GM23338 (cell line): Measurements from ENCODE around the gene CDH23.

Source experiments
- CREB1 ChIP-seq: fragments of 250-450 bp; sonication (Bioruptor Pico); IDR thresholded peaks from 2 replicates; pipeline ENCODE4 v1.5.0; 2020; ENCODE audit warnings: low read depth, mild to moderate bottlenecking, moderate library complexity
- EZH2 ChIP-seq: fragments of 200-600 bp; sonication (generic); IDR thresholded peaks from one replicate; pipeline ENCODE4 v1.8.0; 2017; ENCODE audit warnings: antibody characterized with exemption, mild to moderate bottlenecking, low read depth; ENCODE audit not compliant: unreplicated experiment
- EZH2phosphoT487 ChIP-seq: fragments of 200-600 bp; sonication (generic); IDR thresholded peaks from one replicate; pipeline ENCODE4 v1.8.1; 2018; ENCODE audit warnings: antibody characterized with exemption; ENCODE audit not compliant: unreplicated experiment
- JUNB ChIP-seq: IDR thresholded peaks from one replicate; pipeline ENCODE4 v1.6.1; 2016; ENCODE audit warnings: antibody characterized with exemption; ENCODE audit not compliant: unreplicated experiment
- POLR2AphosphoS5 ChIP-seq: IDR thresholded peaks from 2 replicates; pipeline ENCODE4 v1.6.1; 2016; ENCODE audit warnings: antibody characterized with exemption, low read depth
- ZNF114 ChIP-seq: fragments of 250-450 bp; sonication (Bioruptor Pico); IDR thresholded peaks from 2 replicates; pipeline ENCODE4 v1.5.0; 2020; ENCODE audit warnings: mild to moderate bottlenecking, moderate library complexity
- TF ChIP-seq, protein P1 (sequence below), 2 experiments: fragments of 200-600 bp in 1 of 2; sonication (generic) in 1 of 2; conservative IDR thresholded peaks; 2 replicates each; pipeline versions ENCODE4 v1.5.1 to v1.6.1; 2016 to 2017; ENCODE audit warnings: antibody characterized with exemption in 2 of 2, low read depth in 2 of 2, mild to moderate bottlenecking in 2 of 2, moderate library complexity in 1 of 2
- TF ChIP-seq, protein P2 (sequence below): IDR thresholded peaks from one replicate; pipeline ENCODE4 v1.6.1; 2018; ENCODE audit warnings: antibody characterized with exemption; ENCODE audit not compliant: unreplicated experiment
- TF ChIP-seq, protein P3 (sequence below): fragments of 250-450 bp; sonication (Bioruptor Pico); IDR thresholded peaks from 2 replicates; pipeline ENCODE4 v1.5.0; 2020; ENCODE audit warnings: mild to moderate bottlenecking, moderate library complexity
- TF ChIP-seq, protein P4 (sequence below): IDR thresholded peaks from 2 replicates; pipeline ENCODE4 v1.6.1; 2016; ENCODE audit warnings: antibody characterized with exemption

DNA sequence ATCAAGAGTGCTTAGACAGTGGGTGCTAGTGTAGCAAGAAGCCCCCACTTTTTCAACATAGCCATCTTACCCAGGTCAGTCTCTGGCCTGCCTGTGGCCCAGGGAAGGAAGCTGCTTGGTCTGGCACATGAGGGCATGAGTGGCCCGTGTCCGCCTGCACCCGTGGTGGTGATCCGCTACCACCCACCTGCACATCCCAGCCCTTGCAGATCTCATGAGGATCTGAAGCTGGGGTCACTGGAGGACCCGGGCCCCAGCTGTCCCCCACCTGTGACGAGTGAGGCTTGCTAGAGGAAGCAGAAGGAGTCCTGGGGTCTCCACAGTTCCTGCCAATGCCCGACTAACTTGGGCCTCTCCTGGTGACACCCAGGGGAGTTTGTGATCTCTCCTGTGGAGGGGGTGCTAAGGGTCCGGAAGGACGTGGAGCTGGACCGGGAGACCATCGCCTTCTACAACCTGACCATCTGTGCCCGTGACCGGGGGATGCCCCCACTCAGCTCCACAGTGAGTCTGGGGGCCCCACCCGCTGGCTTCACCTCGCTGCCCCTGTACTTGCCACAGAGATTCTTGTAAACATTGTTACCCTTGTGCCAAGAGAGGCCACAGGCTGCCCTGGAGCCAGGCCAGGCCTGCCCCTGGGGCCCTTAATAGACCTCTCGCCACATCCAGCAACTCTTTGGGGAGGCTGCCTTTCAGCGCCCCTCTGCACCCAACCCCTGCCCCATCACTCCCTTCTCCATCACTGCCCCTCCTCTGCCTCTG lies 387.4 kb downstream of the CDH23 start:
- TF ChIP-seq, protein P1, sequence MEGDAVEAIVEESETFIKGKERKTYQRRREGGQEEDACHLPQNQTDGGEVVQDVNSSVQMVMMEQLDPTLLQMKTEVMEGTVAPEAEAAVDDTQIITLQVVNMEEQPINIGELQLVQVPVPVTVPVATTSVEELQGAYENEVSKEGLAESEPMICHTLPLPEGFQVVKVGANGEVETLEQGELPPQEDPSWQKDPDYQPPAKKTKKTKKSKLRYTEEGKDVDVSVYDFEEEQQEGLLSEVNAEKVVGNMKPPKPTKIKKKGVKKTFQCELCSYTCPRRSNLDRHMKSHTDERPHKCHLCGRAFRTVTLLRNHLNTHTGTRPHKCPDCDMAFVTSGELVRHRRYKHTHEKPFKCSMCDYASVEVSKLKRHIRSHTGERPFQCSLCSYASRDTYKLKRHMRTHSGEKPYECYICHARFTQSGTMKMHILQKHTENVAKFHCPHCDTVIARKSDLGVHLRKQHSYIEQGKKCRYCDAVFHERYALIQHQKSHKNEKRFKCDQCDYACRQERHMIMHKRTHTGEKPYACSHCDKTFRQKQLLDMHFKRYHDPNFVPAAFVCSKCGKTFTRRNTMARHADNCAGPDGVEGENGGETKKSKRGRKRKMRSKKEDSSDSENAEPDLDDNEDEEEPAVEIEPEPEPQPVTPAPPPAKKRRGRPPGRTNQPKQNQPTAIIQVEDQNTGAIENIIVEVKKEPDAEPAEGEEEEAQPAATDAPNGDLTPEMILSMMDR (conservative IDR thresholded peaks at IDR 0.05; ENCODE audit: low read depth in 2 of 2), result no peak
- TF ChIP-seq JUNB (no peak), CREB1 (CRISPR knock-in tag) (no peak), EZH2phosphoT487 (no peak), EZH2 (no peak), POLR2AphosphoS5 (no peak), ZNF114 (no peak)
- TF ChIP-seq, protein P2, sequence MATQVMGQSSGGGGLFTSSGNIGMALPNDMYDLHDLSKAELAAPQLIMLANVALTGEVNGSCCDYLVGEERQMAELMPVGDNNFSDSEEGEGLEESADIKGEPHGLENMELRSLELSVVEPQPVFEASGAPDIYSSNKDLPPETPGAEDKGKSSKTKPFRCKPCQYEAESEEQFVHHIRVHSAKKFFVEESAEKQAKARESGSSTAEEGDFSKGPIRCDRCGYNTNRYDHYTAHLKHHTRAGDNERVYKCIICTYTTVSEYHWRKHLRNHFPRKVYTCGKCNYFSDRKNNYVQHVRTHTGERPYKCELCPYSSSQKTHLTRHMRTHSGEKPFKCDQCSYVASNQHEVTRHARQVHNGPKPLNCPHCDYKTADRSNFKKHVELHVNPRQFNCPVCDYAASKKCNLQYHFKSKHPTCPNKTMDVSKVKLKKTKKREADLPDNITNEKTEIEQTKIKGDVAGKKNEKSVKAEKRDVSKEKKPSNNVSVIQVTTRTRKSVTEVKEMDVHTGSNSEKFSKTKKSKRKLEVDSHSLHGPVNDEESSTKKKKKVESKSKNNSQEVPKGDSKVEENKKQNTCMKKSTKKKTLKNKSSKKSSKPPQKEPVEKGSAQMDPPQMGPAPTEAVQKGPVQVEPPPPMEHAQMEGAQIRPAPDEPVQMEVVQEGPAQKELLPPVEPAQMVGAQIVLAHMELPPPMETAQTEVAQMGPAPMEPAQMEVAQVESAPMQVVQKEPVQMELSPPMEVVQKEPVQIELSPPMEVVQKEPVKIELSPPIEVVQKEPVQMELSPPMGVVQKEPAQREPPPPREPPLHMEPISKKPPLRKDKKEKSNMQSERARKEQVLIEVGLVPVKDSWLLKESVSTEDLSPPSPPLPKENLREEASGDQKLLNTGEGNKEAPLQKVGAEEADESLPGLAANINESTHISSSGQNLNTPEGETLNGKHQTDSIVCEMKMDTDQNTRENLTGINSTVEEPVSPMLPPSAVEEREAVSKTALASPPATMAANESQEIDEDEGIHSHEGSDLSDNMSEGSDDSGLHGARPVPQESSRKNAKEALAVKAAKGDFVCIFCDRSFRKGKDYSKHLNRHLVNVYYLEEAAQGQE, result no peak
- TF ChIP-seq, protein P3, sequence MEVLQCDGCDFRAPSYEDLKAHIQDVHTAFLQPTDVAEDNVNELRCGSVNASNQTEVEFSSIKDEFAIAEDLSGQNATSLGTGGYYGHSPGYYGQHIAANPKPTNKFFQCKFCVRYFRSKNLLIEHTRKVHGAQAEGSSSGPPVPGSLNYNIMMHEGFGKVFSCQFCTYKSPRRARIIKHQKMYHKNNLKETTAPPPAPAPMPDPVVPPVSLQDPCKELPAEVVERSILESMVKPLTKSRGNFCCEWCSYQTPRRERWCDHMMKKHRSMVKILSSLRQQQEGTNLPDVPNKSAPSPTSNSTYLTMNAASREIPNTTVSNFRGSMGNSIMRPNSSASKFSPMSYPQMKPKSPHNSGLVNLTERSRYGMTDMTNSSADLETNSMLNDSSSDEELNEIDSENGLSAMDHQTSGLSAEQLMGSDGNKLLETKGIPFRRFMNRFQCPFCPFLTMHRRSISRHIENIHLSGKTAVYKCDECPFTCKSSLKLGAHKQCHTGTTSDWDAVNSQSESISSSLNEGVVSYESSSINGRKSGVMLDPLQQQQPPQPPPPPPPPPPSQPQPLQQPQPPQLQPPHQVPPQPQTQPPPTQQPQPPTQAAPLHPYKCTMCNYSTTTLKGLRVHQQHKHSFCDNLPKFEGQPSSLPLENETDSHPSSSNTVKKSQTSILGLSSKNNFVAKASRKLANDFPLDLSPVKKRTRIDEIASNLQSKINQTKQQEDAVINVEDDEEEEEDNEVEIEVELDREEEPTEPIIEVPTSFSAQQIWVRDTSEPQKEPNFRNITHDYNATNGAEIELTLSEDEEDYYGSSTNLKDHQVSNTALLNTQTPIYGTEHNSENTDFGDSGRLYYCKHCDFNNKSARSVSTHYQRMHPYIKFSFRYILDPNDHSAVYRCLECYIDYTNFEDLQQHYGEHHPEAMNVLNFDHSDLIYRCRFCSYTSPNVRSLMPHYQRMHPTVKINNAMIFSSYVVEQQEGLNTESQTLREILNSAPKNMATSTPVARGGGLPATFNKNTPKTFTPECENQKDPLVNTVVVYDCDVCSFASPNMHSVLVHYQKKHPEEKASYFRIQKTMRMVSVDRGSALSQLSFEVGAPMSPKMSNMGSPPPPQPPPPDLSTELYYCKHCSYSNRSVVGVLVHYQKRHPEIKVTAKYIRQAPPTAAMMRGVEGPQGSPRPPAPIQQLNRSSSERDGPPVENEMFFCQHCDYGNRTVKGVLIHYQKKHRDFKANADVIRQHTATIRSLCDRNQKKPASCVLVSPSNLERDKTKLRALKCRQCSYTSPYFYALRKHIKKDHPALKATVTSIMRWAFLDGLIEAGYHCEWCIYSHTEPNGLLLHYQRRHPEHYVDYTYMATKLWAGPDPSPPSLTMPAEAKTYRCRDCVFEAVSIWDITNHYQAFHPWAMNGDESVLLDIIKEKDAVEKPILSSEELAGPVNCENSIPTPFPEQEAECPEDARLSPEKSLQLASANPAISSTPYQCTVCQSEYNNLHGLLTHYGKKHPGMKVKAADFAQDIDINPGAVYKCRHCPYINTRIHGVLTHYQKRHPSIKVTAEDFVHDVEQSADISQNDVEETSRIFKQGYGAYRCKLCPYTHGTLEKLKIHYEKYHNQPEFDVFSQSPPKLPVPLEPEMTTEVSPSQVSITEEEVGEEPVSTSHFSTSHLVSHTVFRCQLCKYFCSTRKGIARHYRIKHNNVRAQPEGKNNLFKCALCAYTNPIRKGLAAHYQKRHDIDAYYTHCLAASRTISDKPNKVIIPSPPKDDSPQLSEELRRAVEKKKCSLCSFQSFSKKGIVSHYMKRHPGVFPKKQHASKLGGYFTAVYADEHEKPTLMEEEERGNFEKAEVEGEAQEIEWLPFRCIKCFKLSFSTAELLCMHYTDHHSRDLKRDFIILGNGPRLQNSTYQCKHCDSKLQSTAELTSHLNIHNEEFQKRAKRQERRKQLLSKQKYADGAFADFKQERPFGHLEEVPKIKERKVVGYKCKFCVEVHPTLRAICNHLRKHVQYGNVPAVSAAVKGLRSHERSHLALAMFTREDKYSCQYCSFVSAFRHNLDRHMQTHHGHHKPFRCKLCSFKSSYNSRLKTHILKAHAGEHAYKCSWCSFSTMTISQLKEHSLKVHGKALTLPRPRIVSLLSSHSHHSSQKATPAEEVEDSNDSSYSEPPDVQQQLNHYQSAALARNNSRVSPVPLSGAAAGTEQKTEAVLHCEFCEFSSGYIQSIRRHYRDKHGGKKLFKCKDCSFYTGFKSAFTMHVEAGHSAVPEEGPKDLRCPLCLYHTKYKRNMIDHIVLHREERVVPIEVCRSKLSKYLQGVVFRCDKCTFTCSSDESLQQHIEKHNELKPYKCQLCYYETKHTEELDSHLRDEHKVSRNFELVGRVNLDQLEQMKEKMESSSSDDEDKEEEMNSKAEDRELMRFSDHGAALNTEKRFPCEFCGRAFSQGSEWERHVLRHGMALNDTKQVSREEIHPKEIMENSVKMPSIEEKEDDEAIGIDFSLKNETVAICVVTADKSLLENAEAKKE (CRISPR knock-in tag), result no peak
- TF ChIP-seq, protein P4, sequence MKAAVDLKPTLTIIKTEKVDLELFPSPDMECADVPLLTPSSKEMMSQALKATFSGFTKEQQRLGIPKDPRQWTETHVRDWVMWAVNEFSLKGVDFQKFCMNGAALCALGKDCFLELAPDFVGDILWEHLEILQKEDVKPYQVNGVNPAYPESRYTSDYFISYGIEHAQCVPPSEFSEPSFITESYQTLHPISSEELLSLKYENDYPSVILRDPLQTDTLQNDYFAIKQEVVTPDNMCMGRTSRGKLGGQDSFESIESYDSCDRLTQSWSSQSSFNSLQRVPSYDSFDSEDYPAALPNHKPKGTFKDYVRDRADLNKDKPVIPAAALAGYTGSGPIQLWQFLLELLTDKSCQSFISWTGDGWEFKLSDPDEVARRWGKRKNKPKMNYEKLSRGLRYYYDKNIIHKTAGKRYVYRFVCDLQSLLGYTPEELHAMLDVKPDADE, result no peak
